ENCODE data around the gene WSB1.

DNA sequence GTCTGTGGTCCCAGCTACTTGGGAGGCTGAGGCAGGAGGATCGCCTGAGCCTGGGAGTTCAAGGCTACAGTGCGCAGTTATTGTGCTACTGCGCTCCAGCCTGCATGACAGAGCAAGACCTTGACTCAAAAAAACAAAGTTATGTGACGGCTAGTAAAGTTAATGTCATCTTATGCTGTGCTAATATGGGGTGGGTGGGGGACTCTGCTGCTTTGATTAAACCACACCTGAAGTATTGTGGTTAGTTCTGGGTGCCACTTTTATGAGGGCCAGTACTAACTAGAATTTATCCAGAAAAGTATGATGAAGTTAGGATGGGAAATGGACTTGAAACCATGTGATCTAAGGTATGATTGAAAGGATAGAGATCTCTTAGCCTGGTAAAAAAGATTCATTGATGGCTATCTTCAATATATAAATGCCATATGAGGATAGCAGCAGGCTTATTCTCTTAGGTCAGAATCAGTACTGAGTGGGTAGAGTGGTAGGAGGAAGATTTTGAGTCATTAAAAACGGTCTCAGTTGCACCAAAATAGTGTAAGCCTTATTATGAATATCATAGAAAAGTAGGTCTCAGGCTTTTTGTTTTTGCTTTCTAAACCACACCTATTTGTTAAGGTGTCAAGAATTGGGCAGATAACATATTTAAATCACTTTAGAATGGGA is 5.6 kb downstream of the WSB1 start:
- TF ChIP-seq OSR1 (CRISPR knock-in tag; IDR thresholded peaks at IDR 0.05) (no peak), ZFP30 (CRISPR knock-in tag; IDR thresholded peaks at IDR 0.05) (no peak), ZFP3 (CRISPR knock-in tag; IDR thresholded peaks at IDR 0.05) (no peak), SNAI2 (CRISPR knock-in tag; IDR thresholded peaks at IDR 0.05) (no peak), ISL1 (CRISPR knock-in tag; IDR thresholded peaks at IDR 0.05) (no peak), GLIS3 (CRISPR knock-in tag; IDR thresholded peaks at IDR 0.05) (no peak)
- TF ChIP-seq, protein P1, sequence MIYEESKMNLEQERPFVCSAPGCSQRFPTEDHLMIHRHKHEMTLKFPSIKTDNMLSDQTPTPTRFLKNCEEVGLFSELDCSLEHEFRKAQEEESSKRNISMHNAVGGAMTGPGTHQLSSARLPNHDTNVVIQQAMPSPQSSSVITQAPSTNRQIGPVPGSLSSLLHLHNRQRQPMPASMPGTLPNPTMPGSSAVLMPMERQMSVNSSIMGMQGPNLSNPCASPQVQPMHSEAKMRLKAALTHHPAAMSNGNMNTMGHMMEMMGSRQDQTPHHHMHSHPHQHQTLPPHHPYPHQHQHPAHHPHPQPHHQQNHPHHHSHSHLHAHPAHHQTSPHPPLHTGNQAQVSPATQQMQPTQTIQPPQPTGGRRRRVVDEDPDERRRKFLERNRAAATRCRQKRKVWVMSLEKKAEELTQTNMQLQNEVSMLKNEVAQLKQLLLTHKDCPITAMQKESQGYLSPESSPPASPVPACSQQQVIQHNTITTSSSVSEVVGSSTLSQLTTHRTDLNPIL (CRISPR knock-in tag; IDR thresholded peaks at IDR 0.05; ENCODE audit: low read depth) = no peak
- TF ChIP-seq, protein P2, sequence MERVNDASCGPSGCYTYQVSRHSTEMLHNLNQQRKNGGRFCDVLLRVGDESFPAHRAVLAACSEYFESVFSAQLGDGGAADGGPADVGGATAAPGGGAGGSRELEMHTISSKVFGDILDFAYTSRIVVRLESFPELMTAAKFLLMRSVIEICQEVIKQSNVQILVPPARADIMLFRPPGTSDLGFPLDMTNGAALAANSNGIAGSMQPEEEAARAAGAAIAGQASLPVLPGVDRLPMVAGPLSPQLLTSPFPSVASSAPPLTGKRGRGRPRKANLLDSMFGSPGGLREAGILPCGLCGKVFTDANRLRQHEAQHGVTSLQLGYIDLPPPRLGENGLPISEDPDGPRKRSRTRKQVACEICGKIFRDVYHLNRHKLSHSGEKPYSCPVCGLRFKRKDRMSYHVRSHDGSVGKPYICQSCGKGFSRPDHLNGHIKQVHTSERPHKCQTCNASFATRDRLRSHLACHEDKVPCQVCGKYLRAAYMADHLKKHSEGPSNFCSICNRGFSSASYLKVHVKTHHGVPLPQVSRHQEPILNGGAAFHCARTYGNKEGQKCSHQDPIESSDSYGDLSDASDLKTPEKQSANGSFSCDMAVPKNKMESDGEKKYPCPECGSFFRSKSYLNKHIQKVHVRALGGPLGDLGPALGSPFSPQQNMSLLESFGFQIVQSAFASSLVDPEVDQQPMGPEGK (CRISPR knock-in tag; IDR thresholded peaks at IDR 0.05; ENCODE audit: borderline replicate concordance) = no peak
